ENCODE data around the gene CENPS. TPM values are rescaled to one million over a fixed set of nuclear protein-coding genes. Genes with fewer than 3 reads are reported as not detected.
"Not testable (repeated sequence)": the region's sequence is repeated elsewhere in the genome, so short reads cannot be mapped to it uniquely, and the experiment has no call there.

CENPS gene
- total RNA-seq, 3 donors from 2014 or later (not counting 1 experiment from before 2014, with no cell fraction given): 4.1 to 5.0 (median 4.5) TPM

DNA sequence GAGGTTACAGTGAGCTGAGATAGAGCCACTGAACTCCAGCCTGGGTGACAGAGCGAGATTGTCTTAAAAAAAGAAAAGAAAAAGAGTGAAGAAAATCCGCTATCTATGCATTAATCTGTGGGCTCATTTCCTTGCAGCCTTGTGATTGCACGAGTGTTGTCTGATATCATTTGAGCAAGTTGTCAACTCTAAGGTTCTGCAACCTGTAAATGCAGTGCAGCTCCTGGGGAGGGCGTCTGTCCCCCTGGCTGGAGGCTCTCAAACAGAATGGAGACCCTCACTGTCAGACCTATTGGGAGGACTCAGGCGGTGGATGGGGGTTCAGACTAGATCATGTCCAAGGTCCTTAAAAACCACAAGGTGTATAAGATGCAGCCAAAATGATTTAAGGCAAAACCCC lies 25.8 kb downstream of the CENPS start:
- intact Hi-C loops (cut with micrococcal nuclease): no loop called here

DNA sequence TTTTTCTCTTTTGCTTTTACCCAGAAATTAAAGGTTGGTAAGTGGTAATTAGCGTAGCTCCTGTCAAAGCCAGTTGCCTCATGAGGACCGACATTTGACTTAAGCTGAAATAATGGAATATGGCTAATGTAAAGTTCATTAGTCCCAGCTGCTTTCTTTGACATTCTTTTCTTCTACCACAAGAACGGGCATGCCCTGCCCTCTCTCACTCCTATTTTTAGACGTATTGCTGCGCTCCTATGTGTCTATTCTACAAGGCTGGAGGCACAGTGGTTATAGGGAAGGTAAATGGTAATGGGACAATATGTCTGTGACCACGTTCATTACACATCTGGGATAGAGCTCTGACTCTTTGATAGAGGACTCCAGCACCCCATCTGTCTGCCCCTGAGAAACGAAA lies 26.4 kb downstream of the CENPS start:
- intact Hi-C loops (cut with micrococcal nuclease): no loop called here
- DNase-seq (no peak), ATAC-seq (no peak)
- 94% methylated on average over 4 of the region's 7 CpGs for WGBS (ENCODE audit: insufficient coverage)
- no peak overlapping the region for H3K27ac Mint-ChIP-seq
- H3K4me3 ChIP-seq (ENCODE audit: low read length): no peak overlapping the region
- no peaks in the 10 kb centered on the region for H3K36me3 Mint-ChIP-seq
- no peaks in the 10 kb centered on the region for H3K4me1 ChIP-seq (ENCODE audit: control insufficient read depth, insufficient read depth, low read length)
- no peaks in the 10 kb centered on the region for H3K27me3 ChIP-seq (ENCODE audit: control insufficient read depth, insufficient read depth, low read length)
- no peaks in the 10 kb centered on the region for H3K9me3 Mint-ChIP-seq
- no peaks in the 10 kb centered on the region for H3K27me3 Mint-ChIP-seq (ENCODE audit: low read depth in 2 of 2)
- H3K36me3 ChIP-seq (ENCODE audit: control insufficient read depth, insufficient read depth, low read length): peaks cover 9% of the 10 kb centered on the region
- no peak overlapping the region for H3K27ac ChIP-seq (ENCODE audit: low read length)
- no peaks in the 10 kb centered on the region for H3K4me1 Mint-ChIP-seq
- H3K4me3 Mint-ChIP-seq: no peak overlapping the region
- TF ChIP-seq, protein P1, sequence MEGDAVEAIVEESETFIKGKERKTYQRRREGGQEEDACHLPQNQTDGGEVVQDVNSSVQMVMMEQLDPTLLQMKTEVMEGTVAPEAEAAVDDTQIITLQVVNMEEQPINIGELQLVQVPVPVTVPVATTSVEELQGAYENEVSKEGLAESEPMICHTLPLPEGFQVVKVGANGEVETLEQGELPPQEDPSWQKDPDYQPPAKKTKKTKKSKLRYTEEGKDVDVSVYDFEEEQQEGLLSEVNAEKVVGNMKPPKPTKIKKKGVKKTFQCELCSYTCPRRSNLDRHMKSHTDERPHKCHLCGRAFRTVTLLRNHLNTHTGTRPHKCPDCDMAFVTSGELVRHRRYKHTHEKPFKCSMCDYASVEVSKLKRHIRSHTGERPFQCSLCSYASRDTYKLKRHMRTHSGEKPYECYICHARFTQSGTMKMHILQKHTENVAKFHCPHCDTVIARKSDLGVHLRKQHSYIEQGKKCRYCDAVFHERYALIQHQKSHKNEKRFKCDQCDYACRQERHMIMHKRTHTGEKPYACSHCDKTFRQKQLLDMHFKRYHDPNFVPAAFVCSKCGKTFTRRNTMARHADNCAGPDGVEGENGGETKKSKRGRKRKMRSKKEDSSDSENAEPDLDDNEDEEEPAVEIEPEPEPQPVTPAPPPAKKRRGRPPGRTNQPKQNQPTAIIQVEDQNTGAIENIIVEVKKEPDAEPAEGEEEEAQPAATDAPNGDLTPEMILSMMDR (IDR thresholded peaks at IDR 0.05): no peak
- peaks cover 5% of the 10 kb centered on the region for H3K9me3 ChIP-seq (ENCODE audit: control insufficient read depth, insufficient read depth, low read length)

More for the DNA sequence above, 25.8 kb downstream of the CENPS start:
- Histone ChIP-seq H3K4me1 (ENCODE audit: control insufficient read depth, insufficient read depth, low read length) (no peaks in the 10 kb centered on the region), H3K36me3 (ENCODE audit: control insufficient read depth, insufficient read depth, low read length) (peaks cover 6% of the 10 kb centered on the region), H3K27ac (ENCODE audit: low read length) (no peak overlapping the region), H3K27me3 (ENCODE audit: control insufficient read depth, insufficient read depth, low read length) (no peaks in the 10 kb centered on the region), H3K4me3 (ENCODE audit: low read length) (no peak overlapping the region), H3K9me3 (ENCODE audit: control insufficient read depth, insufficient read depth, low read length) (peaks cover 5% of the 10 kb centered on the region)
- Mint-ChIP-seq H3K36me3 (no peaks in the 10 kb centered on the region), H3K27me3 (ENCODE audit: low read depth in 2 of 2) (peaks cover 0 to 4% of the 10 kb centered on the region in 2 donors), H3K27ac (no peak overlapping the region), H3K4me1 (no peaks in the 10 kb centered on the region), H3K4me3 (no peak overlapping the region), H3K9me3 (no peaks in the 10 kb centered on the region)
- TF ChIP-seq, protein P1 (IDR thresholded peaks at IDR 0.05): no peak
- ATAC-seq (no peak), DNase-seq (no peak)
- WGBS (ENCODE audit: insufficient coverage): 89% methylated on average over 5 of the region's 5 CpGs

DNA sequence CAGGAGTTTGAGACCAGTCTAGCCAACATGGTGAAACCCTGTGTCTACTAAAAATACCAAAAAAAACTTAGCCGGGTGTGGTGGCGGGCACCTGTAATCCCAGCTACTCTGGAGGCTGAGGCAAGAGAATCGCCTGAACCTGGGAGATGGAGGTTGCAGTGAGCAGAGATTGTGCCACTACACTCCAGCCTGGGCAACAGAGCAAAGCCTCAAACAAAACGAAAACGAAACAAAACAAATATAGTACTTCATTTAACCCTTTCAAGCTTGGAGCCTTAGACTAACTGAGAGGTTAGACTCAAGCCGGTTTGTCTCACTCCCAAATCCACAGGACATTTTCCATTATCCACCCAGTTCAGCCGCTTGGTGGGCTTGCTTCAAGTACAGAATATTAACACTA lies 27.2 kb downstream of the CENPS start:
- H3K4me3 Mint-ChIP-seq: not testable (repeated sequence)

DNA sequence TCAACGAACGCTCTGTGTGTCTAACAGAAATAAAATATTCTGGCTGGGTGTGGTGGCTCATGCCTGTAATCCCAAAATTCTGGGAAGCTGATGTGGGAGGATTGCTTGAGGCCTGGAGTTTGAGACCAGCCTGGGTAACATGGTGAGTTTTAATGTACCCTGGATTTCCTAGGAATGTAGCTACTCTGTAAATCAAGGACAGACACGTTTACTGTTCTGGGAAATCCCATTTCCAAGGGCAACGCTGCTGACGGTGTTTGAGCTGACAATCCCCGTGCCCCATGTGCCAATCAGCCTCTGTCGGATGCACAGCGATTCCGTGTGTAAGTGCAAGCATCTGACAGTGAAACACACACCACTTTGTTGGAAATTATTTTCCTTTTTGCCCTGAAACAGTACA lies 27.6 kb downstream of the CENPS start:
- no peaks in the 10 kb centered on the region for H3K27me3 ChIP-seq (ENCODE audit: control insufficient read depth, insufficient read depth, low read length)
- TF ChIP-seq, protein P1 (IDR thresholded peaks at IDR 0.05): no peak
- H3K4me3 Mint-ChIP-seq: no peak overlapping the region

More for the DNA sequence above, 27.2 kb downstream of the CENPS start:
- intact Hi-C loops (cut with micrococcal nuclease); H3K27me3 Mint-ChIP-seq (ENCODE audit: low read depth in 2 of 2); H3K27ac Mint-ChIP-seq; H3K9me3 ChIP-seq (ENCODE audit: control insufficient read depth, insufficient read depth, low read length); H3K27ac ChIP-seq (ENCODE audit: low read length); H3K27me3 ChIP-seq (ENCODE audit: control insufficient read depth, insufficient read depth, low read length); H3K9me3 Mint-ChIP-seq; DNase-seq; H3K36me3 Mint-ChIP-seq; ATAC-seq; H3K4me3 ChIP-seq (ENCODE audit: low read length); H3K4me1 ChIP-seq (ENCODE audit: control insufficient read depth, insufficient read depth, low read length); H3K4me1 Mint-ChIP-seq: not testable (repeated sequence)
- WGBS (ENCODE audit: insufficient coverage): 72% methylated on average over 7 of the region's 7 CpGs
- peaks cover 12% of the 10 kb centered on the region for H3K36me3 ChIP-seq (ENCODE audit: control insufficient read depth, insufficient read depth, low read length)

More for the DNA sequence above, 27.6 kb downstream of the CENPS start:
- H3K27me3 Mint-ChIP-seq (ENCODE audit: low read depth in 2 of 2): no peaks in the 10 kb centered on the region
- H3K9me3 Mint-ChIP-seq: no peaks in the 10 kb centered on the region
- H3K27ac ChIP-seq (ENCODE audit: low read length): no peak overlapping the region
- no peak for ATAC-seq
- intact Hi-C loops (cut with micrococcal nuclease): no loop called here
- peaks cover 15% of the 10 kb centered on the region for H3K36me3 ChIP-seq (ENCODE audit: control insufficient read depth, insufficient read depth, low read length)
- no peak overlapping the region for H3K4me3 ChIP-seq (ENCODE audit: low read length)
- 95% methylated on average over 9 of the region's 9 CpGs for WGBS (ENCODE audit: insufficient coverage)
- no peak for DNase-seq
- no peaks in the 10 kb centered on the region for H3K36me3 Mint-ChIP-seq
- no peaks in the 10 kb centered on the region for H3K4me1 ChIP-seq (ENCODE audit: control insufficient read depth, insufficient read depth, low read length)
- no peaks in the 10 kb centered on the region for H3K4me1 Mint-ChIP-seq
- no peak overlapping the region for H3K27ac Mint-ChIP-seq
- peaks cover 5% of the 10 kb centered on the region for H3K9me3 ChIP-seq (ENCODE audit: control insufficient read depth, insufficient read depth, low read length)

Measured in natural killer cell (primary cell).